Bronchial epithelial cell (primary cell): ENCODE results near the gene PEX12. TPM values are rescaled to one million over a fixed set of nuclear protein-coding genes. Genes with fewer than 3 reads are reported as not detected.

Experiments
- DNase-seq: peaks from one replicate; pipeline ENCODE4 v3.0.0-alpha.2; 2010; ENCODE audit warnings: low read depth
- FAIRE-seq: peaks from 2 replicates; lab custom pipeline; 2011; peaks lifted over from hg19 to GRCh38; lab: Jason Lieb, UNC
- H3K27me3 ChIP-seq: 2 replicates; pipeline ENCODE4 v1.5.1; 2011; ENCODE audit warnings: low read length; ENCODE audit not compliant: control insufficient read depth, insufficient read depth
- H3K36me3 ChIP-seq: 2 replicates; pipeline ENCODE4 v1.5.1; 2011; ENCODE audit warnings: low read length; ENCODE audit not compliant: control insufficient read depth, insufficient read depth
- H3K4me3 ChIP-seq: 2 replicates; pipeline ENCODE4 v1.5.1; 2011; ENCODE audit warnings: mild to moderate bottlenecking, low read depth, low read length, control low read depth
- CTCF ChIP-seq: IDR thresholded peaks from 2 replicates; pipeline ENCODE4 v1.5.1; 2011; ENCODE audit warnings: mild to moderate bottlenecking, moderate library complexity, low read length, control low read depth, inconsistent platforms; ENCODE audit not compliant: insufficient read depth, severe bottlenecking
- total RNA-seq: library from RNA; depleted of rRNA; stranded (reverse); fragments of >200 nt; gene quantifications from 2 replicates; pipeline ENCODE4 v1.2.1, GENCODE V29; 2014

PEX12 gene
- total RNA-seq, 1 donor from 2014 or later = 2.9 TPM

GRCh38 chr17:35605678-35606077 lies 27.3 kb upstream of the PEX12 start:
- H3K27me3 ChIP-seq = no peaks in the 10 kb centered on the region
- H3K36me3 ChIP-seq = peaks cover 11% of the 10 kb centered on the region
- FAIRE-seq = no peak
- no peak overlapping the region for H3K4me3 ChIP-seq
- TF ChIP-seq CTCF = no peak
- no peak for DNase-seq

- Histone ChIP-seq H3K4me3 (no peak overlapping the region), H3K27me3 (no peaks in the 10 kb centered on the region), H3K36me3 (peaks cover 9% of the 10 kb centered on the region)
- DNase-seq (no peak), FAIRE-seq (peak; percentile 18)
- TF ChIP-seq CTCF = no peak
Observed at GRCh38 chr17:35603674-35604073, 25.3 kb upstream of the PEX12 start.

- DNase-seq = no peak
- TF ChIP-seq CTCF = no peak
- Histone ChIP-seq H3K36me3 (peaks cover 12% of the 10 kb centered on the region), H3K4me3 (no peak overlapping the region), H3K27me3 (no peaks in the 10 kb centered on the region)
- no peak for FAIRE-seq
Observed at GRCh38 chr17:35597604-35598003, 19.2 kb upstream of the PEX12 start.

GRCh38 chr17:35596530-35597233 lies 18.3 kb upstream of the PEX12 start:
- FAIRE-seq (no peak), DNase-seq (no peak)
- peak; percentile 8 for TF ChIP-seq CTCF
- H3K4me3 ChIP-seq = no peak overlapping the region
- no peaks in the 10 kb centered on the region for H3K27me3 ChIP-seq
- H3K36me3 ChIP-seq = peaks cover 12% of the 10 kb centered on the region

- DNase-seq (no peak), FAIRE-seq (no peak)
- H3K36me3 ChIP-seq = peaks cover 12% of the 10 kb centered on the region
- H3K4me3 ChIP-seq = no peak overlapping the region
- no peak for TF ChIP-seq CTCF
- no peaks in the 10 kb centered on the region for H3K27me3 ChIP-seq
Observed at GRCh38 chr17:35596072-35596471, 17.7 kb upstream of the PEX12 start.
